Activated effector memory CD4-positive, alpha-beta T cell treated with Interleukin-2 at 50 U/mL for 16 hours (primary cell): ENCODE data around the gene RALBP1.
"Not testable (repeated sequence)": the region's sequence is repeated elsewhere in the genome, so short reads cannot be mapped to it uniquely, and the experiment has no call there.

Experiments used
- DNase-seq: peaks from one replicate; pipeline ENCODE4 v3.0.0-alpha.2; 2020

Gene RALBP1

DNA sequence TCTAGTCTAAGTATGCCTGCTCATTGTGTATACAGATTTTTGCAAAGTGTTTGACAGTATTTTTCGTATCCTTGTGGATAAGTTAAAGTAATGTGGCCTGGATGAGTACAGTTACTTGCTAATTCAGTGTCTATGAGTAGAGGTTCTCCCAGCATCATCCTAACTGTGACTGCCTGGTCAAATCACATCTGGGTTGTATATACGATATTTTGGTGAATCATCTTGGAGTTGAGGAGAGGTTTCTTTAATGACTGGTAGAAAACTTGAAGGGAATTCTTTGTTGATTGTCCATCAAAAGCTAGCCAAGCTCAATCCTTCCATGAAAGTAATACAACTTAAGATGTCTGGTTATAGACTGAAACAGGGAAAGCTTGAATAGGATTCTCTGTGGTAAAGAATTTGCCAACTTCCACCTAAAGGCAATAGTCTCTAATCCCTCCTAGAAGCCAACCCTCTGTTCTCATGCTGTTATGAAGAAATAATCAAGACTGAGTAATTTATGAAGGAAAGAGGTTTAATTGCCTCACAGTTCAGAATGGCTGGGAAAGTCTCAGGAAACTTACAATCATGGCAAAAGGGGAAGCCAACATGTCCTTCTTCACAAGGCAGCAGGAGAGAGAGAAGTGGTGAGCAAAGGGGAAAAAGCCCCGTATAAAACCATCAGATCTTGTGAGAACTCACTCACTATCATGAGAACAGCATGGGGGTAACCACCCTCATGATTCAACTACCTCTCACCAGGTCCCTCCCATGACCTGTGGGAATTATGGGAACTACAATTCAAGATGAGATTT is 19.4 kb upstream of the RALBP1 start:
- no peak for DNase-seq

DNA sequence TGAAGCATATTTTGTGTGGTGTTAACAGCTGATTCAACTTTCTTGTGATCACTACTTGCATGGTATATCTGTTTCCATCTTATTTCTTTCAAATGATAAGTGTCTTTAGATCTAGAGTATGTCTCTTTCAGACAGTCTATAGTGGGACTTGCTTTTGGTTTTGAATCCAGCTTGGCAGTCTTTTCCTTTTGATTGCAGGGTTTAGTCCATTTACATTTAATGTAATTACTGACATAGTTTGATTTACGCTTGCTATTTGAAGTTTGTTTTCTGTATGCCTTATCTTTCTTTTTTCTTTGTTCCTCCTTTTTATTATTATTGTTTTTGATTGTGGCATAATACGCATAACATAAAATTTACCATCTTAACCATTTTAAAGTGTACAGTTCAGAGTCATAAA is 9.2 kb upstream of the RALBP1 start:
- no peak for DNase-seq

DNA sequence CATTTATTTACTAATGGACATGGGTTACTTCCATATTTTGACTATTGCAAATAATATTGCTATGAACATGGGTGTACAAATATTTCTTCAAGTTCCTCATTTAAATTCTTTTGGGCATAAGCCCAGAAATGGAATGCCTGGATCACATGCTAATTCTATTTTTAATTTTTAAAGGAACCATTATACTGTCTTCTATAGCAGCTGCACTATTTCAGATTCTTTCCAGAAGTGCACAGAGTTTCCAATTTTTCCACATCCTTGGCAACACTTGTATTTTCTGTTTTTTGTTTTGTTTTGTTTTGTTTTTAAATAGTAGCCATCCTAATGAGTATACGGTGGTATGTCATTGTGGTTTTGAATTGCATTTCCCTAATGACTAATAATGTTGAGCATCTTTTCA is 8.5 kb upstream of the RALBP1 start:
- no peak for DNase-seq

DNA sequence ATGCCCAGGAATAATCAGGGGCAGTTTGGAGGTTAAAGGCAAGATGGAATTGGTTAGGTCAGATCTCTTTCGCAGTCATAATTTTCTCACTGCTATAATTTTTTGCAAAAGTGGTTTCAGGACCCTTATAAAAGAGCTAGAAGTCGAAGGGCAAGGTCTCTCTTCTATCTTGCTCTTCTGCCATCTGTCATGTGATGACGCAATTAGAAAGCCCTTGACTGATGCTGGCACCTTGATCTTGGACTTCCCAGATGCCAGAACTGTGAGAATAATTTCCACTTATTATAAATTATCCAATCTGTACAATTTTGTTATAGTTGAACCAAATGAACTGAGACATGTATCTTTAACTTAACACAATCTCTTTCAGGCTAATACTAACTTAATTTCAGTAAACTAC is 6.3 kb upstream of the RALBP1 start:
- DNase-seq, result no peak

DNA sequence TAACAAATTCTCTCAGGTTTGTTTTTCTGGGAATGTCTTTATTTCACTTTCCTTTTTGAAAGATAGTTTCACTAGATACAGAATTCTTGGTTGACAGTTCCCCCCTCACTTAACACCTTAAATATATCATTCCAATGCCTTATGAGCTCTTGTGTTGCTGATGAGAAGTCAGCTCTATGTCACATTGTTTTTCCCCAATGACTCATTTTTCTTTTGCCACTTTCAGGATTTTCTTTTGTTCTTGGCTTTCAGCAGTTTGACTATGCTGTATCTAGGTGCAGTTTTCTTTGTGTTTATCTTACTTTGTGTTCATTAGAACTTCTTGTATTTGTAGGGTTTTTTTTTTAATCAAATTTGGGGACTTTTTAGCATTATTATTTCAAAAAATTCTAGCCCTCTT is 5.6 kb upstream of the RALBP1 start:
- DNase-seq, result no peak

DNA sequence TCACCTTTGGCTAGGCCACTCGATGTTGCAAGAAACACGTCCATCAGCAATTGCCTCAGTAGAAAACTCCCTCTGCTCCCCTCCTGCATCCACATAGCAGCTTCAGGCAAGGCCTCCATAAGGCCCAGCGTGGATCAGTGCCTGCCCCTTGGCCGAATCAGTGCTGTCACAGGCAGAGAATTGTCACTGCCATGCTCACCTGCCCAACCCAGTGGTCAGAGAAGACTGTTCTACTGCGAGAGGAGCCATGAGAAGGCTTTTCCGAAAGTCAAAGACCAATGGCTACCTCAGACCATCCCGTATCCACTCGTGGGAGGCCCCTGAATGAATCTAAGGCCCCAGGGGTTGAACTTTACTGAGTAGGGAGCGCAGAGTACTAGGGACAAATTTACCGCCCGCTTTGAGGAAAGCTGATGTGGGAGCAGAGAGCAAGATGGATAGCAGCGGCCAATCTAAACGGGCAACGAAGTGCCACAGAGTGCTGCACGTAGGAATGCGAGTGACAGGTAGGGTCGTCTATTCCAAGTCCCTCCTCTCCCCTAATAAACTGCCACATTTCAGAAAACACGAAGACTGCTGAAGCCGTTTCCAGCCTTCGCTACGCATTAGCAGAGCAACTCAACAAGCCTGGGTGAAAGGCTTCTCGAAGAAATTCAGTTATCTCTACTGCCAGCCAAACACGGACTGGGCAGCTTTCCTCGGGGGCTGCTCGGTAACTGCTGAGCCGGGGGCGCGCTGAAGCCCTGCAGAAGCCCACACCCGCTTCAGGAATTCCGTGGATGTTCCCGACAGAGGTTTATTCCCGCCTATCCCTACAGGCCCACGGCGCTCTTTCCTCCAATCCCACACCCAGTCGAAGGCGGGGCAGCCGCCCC is 968 bp upstream of the RALBP1 start:
- DNase-seq, result no peak

DNA sequence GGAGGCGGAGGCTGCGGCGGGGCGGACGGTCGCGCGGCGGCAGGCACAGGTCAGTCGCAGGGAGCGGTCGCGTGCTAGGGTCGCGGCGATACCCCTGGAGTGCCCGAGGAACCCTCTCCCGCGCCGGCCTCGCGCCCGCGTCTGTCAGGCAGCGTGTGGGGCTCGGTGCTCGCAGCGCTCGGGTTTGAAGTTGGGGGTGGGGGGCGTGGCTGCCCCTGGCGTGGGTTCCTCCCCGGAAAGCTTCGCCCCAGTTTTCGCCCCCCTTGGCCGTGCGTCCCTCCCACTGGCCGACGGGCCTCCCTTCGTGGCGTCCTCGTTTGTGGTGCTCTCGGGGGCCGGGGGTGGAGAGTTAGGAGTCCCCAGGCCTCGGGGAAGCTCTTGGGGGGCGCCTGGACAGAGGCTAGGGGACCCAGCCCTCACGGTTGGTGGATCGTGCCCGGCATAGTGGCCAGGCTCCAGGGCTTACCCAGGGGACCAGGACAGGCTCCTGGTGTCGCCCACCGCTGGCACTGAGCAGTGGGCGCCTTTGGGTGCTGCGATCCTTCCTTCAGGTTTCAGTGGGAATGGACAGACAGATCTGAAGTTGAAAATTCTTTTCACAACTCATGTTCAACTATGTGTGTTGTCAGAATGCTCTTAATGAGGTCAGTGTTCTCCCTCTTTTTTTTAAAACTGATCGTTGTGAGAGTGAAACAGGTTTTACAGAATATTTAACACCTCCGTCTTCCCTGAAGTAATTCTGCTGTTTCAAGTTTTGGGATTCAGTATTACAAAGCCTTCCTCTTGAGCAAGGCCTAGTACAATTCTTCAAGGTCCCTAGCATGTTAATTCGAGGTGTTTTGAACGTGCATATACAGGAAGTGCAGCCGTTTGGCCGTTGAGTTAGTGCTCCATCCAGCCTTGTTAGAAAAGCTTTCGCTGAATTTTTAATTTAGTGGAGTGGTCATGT is 604 bp downstream of the RALBP1 start:
- DNase-seq, result no peak

DNA sequence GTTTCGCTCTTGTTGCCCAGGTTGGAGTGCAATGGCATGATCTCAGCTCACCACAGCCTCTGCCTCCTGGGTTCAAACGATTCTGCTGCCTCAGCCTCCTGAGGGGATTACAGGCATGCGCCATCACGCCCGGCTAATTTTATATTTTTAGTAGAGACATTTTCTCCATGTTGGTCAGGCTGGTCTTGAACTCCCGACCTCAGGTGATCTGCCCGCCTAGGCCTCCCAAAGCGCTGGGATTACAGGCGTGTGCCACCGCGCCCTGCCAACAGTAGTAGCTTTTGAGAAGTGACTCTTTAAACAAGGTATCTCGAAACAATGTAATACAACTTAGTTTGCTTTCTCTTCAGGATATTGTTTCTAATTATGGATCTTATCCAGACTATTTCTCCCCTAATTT is 1.6 kb downstream of the RALBP1 start:
- DNase-seq, result not testable (repeated sequence)

DNA sequence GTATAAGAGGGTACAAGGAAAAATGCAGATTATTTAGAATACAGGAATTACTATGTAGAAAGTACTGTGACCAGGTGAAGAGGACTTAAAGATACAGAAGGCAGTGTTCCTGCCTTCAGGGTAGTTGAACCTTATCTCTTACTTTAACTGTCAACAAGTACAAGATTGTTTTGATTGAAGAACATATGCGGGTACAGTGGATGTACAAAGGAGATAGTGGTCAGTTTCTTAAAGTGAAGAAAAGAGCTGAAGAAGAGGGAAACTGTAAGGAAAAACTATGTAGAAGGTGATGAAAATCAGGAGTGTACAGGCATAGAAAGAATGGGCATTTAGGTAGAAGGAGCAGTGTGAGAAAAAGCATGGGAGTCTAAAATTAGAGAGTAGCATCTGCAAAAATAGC is 2.2 kb downstream of the RALBP1 start:
- no peak for DNase-seq

DNA sequence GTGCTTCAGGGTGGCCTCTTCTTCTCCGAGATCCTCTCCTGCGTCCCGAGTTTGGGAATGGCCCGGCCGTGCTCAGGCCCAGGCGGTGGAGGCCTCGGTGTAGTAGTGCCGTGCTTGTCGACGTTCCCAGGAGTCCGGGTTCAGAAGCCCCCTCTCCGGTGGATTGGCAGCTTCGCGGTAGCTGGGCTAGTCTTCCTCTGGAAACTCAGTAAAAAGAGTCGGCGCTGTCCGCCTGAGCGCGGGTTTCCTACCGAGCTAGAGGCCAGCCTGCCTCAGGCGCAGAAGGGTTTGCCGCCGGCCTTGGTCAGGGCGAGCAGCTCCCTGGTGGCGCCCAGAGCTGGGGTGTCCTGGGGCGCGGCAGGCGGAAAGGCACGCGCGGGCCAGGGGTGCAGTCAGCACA is 3.2 kb downstream of the RALBP1 start:
- no peak for DNase-seq

DNA sequence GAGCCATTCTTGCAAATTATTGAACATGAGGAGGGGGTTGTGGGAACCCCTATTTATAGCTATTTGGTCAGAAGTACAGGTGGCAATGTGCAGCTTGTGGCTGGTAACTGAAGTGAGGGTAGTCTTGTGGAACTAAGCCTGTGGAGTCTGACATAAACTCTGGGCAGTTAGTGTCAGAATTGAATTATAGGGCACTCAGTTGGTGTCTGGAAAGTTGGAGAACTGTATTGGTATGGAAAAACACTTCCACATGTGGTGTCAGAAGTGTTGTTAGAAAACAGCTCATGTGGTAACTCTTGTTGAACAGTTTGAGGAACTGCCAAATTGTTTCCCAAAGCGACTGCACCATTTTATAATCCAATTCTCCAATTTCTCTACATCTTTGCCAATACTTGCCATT is 7.5 kb downstream of the RALBP1 start:
- no peak for DNase-seq

DNA sequence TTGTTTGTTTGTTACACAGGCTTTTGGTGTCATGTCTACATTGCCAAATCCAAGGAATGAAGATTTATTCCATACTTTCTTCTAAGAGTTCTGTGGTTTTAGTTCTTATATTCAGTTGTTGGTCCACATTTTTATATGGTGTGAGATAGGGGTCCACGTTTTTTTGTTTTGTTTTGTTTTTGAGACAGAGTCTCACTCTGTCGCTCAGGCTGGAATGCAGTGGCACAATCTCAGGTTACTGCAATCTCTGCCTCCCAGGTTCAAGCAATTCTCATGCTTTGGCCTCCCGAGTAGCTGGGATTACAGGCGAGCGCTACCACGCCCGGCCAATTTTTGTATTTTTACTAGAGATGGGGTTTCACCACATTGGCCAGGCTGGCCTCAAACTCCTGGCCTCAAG is 8.2 kb downstream of the RALBP1 start:
- no peak for DNase-seq

DNA sequence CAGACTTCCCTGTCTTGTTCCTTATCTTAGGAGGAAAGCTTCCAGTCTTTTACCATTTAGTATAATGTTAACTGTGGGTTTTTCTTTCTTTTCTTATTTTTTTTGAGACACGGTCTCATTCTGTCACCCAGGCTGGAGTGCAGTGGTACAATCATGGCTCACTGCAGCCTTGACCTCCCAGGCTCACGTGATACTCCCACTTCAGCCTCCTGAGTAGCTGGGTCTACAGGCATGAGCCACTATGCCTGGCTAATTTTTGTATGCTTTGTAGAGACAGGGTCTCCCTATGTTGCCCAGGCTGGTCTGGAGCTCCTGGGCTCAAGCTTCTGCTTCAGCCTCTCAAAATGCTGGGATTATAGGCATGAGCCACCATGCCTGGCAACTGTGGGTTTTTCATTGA is 9.5 kb downstream of the RALBP1 start:
- not testable (repeated sequence) for DNase-seq

DNA sequence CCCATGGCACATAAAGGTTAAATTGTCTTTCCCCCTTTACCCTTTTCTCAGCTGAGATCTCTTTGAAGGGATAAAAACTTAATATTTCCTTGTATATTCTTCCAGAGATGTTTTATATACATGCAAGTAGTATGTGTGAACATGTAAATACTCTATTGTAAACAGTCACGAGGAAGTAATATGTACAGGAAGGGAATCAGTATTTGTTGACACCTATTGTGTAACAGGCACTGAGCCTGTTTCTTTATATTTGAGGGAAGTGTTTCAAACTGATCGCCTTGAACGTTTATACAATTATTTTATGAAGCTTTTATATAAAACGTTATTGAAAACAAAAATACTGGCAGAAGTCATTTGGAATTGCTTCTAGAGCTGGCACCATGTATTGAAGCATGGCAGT is 13.2 kb downstream of the RALBP1 start:
- DNase-seq, result no peak

DNA sequence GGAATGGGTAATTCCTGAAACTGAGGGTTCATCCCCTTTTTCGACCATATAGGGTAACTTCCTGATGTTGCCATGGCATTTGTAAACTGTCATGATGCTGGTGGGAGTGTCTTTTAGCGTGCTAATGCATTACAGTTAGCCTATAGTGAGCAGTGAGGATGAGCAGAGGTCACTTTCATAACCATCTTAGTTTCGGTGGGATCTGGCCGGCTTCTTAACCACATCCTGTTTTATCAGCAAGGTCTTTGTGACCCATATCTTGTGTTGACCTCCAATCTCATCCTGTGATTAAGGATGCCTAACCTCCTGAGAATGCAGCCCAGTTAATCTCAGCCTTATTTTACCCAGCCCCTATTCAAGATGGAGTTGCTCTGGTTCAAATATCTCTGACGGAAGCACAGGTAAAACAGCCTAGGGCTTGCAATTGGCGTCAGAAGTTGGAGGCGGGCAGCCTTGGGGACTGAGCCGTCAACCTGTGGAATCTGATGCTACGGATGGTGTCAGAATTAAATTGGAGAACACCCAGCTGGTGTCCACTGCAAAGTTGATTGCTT is 19.5 kb downstream of the RALBP1 start:
- no peak for DNase-seq

DNA sequence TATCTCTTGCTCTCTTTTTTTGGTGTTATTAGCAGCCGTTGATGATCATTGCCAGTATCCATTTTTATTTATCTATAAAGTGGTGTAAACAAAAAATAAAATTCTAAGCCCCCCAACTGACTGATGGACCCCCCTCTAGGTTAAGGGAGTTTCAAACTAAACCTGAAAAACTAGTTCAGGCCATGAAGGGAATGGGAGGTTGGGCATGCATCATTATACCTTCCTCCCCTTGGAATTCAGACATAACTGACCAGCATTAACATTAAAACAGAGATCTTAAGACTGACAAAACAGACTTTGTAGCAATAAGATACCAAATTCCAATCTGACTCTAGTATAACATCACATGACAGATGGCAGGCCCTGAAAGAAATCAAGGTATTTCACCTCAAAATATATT is 20.2 kb downstream of the RALBP1 start:
- no peak for DNase-seq

DNA sequence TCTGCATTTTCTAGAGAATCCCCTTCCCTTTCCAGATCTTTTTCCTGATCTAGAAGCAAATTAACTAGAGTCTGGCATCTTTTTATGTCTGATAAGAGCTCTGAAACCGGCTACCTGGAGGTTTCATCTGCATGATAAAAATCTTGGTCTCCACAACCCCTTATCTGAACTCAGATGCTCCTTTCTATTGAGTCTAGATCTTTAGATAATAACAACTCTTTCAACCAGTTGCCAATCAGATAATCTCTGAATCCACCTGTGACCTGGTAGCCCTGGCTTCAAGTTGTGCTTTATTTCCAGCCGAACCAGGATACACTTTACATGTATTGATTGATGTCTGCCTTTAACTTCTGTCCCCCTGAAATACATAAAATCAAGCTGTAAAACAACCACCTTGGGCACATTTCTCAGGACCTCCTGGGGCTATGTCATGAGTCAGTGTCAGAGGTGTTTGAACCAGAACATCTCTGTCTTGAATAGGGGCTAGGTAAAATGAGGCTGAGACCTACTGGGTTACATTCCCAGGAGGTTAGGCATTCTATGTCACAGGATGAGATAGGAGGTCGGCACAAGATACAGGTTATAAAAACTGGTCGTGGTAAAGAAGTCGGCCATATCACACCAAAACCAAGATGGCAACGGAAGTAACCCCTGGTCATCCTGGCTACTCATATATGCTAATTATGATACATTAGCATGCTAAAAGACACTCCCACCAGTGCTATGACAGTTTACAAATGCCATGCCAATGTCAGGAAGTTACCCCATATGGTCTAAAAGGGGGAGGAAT is 20.8 kb downstream of the RALBP1 start:
- DNase-seq, result no peak

DNA sequence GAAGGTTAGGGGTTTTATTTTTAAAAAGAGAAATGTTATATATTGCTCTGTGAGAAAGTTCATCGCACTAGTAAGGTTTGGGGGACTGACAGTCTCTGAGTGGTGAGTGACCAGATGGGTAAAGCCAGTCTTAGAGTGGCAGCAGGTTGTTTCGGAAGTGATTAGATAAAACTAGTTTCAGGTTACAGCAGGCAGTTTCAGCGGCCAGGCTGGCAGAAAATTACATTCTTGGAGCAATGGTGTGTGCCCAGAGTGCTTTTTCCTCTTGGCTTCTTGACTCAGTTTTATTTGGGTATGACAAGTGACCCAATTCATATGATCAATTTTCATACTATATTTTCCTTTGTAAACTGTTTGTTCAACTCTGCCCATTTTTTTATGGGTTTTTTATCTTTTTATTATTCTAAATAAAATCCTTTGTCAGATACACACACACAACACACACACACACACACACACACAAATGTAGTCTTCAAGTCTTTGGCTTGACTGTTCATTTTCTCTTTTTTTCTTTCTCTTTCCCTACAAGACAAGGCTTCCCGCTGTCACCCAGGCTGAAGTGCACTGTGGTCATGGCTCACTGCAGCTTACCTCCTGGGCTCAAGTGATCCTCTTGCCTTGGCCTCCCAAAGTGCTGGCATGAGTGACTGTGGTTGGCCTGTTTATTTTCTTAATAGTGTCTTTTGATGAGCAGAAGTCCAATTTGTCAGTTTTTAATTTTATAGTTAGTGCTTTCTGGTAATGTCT is 30.9 kb downstream of the RALBP1 start:
- no peak for DNase-seq

DNA sequence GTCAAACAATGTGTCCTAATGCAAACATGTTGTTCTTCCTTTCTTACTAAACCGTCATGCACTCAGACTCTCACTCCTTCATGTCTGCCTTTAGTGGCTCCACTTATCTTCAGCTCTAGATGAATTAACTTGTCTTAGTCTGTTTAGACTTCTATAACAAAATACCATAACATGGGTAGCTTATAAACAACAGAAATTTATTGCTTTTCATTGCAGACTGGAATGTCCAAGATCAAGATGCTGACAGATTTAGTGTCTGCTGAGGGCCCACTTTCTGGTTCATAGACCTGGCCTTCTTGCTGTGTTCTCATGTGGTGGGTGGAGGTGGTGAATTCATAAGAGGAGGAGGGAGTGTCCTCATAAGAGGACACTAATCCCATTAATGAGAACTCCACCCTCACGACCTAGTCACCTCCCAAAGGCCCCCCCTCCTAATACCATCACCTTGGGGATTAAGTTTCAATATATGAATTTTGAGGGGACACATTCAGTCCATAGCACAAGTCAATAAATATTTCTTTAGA is 32.3 kb downstream of the RALBP1 start:
- no peak for DNase-seq

DNA sequence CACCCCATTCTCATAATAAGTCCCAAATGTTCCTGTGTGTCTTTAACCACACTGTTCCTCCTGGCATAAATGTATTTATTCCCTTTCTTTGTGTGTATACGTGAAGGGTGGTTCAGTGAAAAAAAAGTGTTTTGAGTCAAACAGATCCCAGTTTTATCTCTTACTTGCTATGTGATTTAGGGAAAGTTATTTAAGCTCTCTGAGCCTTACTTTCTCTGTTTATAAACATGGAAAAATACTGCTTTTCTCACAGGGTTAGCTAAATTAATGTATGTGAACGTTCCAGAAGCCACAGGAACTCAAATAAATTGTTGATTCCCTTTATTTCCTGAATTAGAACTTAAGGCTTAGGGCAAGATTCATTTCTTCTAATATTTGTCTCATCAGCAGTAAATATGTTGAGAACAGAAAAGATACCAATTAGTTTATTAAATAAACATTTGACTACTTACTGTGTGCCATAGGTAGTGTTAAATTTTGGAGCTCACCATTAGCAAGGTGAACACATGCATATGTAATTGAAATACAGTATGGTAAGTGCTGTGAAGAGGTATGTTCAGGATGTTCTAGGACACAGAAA is 33.2 kb downstream of the RALBP1 start:
- no peak for DNase-seq
